Smooth muscle cell of the brain vasculature (primary cell): ENCODE measurements around the gene METTL26.

ENCODE experiments used
- DNase-seq: peaks from one replicate; pipeline ENCODE4 v3.0.0-alpha.2; 2012; ENCODE audit warnings: low read depth, low spot score

METTL26 gene

DNA sequence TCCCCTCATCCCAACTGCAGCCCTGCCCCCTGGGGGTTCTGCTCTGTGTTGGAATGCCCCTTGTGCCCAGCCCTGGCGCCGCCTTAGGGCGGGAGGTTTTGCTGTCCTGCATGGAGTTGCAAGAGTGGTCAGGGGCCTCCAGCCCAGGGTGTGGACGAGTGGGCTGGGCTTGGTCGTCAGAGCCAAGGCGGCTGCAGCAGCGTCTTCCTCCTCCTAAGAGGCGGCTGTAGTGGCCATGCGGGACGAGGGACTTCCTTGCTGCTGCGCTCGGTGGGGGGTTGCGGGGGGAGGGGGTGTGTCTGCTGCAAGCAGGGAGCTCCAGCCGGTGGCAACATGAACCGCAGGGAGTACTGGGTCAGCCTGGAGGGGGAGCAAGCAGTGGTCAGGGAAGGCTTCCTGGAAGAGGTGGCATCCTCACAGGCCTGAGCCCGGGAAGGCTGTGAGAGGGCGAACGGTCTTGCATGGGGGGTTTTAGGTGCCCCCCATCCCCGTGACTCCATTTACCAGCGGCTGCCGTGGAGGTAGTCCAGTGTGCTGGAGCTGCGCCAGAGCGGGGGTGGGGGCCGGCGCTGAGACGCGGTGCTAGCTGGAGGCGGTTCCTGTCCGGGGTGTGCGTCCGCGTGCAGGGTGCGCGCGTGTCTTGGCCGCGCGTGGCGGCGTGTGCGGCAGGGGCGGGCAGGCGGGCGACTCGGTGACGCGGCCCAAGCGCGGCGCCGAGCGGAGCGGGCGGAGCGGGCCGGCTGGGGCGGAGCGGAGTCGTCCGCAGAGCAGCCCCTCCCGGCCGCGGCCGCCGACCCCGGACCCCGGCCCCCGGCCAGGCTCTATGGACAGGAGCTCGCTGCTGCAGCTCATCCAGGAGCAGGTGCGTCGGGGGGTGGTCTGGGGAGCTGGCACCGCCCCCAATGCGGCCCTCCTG, 39.1 kb upstream of the METTL26 start, which contains the start of gene RHBDL1:
Gene RHBDL1 (plus strand): TSS at position 704 of the 916 bp plus-strand sequence. CDS start 120 bp downstream, at position 824.
- no peak for DNase-seq

DNA sequence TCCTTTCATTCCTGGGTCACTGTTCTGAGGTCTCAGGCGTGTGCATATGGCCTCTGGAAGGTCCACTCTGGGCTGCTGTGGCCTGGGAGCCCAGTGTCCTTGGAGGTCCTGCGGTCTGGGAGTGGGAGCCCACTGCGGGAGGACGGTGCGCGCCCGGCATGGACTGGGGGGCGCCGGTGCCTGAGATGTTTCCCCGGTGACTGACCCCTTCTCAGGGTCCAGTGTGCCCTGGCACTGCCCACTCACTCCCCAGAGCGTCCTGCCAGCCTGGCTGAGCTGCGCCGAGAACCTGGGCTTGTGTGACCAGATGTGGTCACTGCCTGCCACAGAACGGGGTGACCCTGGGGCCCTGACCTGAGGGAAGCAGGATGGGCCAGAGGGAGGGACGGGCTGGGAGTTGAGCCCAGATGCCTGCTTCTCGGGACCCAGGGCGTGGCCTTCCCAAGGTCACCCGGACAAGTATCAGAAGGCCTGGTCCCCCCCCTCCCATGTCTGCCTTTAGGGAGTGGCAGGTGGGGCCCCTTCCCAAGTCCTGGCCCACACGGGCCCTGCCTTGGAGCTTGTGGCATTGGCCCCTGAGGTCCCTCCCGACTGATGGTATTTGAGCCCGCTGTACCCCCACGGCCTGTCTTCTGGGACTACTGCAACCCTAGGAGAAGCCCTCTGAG, 38.2 kb upstream of the METTL26 start:
- no peak for DNase-seq

DNA sequence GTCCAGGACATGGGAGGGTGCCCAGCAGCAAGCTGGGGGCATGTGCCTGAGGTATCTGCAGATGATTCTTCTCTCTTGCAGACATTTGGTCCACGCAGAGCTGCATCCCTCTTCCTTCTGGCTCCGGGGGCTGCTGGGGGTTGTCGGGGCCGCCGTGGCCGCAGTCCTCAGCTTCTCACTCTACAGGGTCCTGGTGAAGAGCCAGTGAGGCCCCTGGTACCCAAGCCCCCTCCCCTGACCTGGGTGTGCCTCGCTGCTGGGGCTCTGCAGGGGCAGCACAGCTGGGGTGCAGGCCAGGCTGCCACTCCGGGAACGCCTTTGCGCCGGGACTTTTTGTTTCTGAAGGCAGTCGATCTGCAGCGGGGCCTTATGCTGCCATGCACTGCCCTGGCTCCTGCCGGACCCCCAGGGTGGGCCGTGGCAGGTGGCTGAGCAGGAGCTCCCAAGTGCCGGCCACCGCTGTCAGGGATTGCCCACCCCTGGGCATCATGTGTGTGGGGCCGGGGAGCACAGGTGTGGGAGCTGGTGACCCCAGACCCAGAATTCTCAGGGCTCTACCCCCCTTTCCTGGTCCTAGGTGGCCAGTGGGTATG, 37.4 kb upstream of the METTL26 start:
- DNase-seq, result no peak

DNA sequence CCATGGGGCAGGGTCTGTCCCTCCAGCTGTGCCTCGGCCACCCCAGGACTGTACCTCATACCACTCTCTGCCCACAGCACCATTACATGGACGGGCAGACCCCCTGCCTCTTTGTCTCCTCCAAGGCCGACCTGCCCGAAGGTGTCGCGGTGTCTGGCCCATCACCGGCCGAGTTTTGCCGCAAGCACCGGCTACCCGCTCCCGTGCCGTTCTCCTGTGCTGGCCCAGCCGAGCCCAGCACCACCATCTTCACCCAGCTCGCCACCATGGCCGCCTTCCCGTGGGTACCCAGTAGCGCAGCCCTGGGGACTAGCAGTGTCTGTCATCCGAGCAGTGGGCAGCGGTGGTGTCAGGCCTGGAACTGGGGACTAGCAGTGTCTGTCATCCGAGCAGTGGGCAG, 36.7 kb upstream of the METTL26 start:
- no peak for DNase-seq

DNA sequence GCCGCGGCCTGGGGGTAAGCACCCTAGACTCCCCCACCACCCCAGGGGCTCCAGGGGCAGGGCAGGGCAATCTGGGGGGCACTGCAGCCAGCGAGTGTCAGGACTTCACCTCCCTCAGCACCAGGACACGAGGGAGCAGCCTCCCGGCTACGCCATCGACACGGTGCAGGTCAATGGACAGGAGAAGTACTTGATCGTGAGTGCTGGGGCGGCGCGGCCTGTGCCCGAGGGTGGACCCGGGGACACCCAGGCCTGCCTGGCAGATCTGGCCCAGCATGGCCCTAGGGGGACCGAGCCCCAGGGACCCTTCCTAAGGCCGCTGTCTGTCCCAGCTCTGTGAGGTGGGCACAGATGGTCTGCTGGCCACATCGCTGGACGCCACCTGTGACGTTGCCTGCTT, 36.3 kb upstream of the METTL26 start:
- DNase-seq, result no peak

DNA sequence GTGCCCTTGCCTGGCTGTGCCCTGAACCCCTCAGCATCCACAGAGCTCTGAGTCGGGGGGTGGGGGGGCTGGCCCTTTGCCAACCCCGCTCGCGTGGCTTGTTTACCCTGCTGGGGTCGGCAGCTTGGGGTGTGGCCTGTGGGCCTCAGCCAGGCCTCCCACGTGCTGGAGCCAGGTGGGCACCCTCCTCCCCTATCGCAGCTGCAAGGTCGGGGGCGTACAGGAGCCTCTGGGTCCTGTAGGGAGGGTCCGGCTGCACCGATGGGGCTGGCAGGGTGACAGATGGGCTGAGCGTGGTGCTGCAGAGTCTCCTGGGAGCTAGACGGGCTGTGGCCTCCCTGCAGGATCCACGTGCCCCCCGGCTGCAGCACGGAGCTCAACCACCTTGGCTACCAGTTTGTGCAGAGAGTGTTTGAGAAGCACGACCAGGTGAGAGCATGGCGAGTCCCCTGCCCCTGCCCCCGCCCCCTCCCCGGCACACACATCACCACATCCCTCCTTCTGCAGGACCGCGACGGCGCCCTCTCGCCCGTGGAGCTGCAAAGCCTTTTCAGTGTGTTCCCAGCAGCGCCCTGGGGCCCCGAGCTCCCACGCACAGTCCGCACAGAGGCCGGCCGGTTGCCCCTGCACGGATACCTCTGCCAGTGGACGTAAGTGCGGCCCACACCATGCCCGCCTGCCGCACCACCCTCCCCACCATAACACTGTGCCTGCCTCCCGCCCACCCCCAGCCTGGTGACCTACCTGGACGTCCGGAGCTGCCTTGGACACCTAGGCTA, 35.4 kb upstream of the METTL26 start:
- DNase-seq, result no peak

DNA sequence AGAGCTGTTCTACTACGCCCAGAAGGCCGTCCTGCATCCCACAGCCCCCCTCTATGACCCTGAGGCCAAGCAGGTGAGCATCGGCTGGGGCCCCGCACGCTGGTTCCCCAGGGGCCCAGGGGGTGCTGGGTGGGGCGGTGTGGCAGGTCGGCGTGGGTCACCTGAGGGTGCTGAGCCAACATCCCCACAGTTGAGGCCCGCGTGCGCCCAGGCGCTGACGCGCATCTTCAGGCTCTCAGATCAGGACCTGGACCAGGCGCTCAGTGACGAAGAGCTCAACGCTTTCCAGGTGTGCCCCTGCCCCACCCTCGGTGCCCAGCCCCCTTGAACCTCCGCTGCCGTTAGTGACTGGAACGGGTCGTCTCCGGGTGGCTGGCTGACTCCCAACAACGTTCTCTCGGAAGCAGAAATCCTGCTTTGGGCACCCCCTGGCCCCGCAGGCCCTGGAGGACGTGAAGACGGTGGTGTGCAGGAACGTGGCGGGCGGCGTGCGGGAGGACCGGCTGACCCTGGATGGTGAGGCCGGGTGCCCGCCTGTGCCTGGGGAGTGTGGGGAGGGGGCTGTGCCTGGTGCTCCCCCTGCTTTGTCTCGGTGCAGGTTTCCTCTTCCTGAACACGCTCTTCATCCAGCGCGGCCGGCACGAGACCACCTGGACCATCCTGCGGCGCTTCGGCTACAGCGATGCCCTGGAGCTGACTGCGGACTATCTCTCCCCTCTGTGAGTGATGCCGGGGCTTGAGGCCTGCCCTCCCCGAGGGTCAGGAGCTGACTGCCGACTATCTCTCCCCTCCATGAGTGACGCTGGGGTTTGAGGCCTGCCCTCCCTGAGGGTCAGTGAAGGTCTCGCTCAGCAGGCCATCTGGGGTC, 34.6 kb upstream of the METTL26 start:
- no peak for DNase-seq

DNA sequence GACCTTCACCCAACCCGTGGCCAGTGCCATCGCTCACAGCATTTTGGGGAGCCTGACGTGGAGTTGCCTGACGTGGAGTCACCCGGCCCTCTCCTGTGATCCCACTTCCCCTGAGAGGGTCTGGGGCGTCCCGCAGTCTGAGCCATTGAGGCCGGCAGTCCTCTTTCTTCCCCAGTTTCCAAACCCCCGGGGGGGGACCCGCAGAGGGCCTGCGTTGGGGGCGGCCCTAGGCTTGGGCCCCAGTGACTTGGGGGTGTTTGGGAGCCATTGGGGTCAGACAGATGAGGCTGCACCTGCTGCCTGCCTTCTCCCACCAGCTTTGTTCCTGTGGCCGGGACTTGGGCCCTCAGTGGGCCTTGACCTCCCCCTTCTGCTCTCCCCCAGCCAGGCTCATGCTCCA, 33.6 kb upstream of the METTL26 start:
- DNase-seq, result no peak

DNA sequence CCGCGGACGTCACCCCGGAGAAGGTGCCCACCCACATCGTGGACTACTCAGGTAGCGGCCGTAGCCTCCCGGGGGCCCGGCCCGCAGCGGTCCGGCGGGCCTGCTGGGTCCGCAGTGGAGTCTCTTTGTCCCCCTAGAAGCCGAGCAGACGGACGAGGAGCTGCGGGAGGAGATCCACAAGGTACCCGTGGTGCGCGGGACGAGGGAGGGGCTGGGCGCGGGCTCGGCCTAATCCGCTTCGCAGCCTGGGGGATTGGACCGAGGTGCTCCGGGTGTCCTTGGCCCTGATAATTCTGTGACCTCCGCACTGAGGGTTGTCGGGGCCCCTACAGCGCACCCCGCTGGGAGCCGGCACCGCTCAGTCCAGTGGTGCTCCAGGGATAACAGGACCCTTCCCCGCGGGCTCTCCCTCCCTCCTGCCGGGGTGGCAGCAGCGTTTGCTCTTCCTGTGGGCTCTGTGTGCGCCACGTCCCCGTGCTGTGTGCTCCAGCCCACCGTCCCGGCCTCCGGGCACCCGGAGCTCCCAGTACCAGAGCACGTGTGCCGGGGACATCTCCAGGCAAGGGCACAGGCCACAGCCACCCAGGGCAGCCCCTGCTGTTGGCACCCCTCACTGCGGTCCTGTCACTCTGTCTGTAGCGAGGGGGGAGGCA, 32.5 kb upstream of the METTL26 start:
- no peak for DNase-seq

DNA sequence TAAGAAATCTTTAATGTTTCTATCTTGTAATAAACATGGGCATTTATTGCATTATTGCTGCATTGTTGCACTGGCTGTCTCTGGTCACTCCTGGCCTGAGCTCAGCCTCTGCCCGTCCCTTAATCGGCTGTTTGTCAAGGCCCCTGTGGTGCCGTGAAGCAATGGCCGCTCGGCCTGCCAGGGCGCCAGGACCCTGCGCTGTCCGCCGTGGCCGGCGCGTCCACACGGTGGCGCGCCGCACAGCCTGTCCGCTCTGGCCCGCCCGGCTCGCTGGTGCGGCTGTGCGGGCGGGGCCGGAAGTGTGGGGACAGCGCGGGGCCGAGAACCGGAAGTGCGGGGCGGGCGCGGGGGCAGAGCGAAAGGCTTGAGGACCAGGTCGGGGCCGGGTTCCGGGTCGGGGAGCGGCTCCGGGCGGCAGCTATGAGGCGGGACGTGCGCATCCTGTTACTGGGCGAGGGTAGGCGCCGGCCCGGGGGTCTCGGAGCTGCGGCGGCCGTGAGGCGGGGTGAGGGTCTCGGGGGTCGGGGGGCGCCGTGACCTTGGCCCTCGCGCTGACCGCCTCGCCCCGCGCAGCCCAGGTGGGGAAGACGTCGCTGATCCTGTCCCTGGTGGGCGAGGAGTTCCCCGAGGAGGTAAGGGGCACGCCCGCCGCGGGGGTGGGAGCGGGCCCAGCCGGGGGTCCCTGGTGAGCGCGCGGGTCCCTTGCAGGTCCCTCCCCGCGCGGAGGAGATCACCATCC, 31.8 kb upstream of the METTL26 start, which contains the start of gene RHOT2:
Gene RHOT2 (plus strand): TSS at position 353 of the 739 bp plus-strand sequence. CDS start 68 bp downstream, at position 421.
- peak; percentile 71 for DNase-seq

DNA sequence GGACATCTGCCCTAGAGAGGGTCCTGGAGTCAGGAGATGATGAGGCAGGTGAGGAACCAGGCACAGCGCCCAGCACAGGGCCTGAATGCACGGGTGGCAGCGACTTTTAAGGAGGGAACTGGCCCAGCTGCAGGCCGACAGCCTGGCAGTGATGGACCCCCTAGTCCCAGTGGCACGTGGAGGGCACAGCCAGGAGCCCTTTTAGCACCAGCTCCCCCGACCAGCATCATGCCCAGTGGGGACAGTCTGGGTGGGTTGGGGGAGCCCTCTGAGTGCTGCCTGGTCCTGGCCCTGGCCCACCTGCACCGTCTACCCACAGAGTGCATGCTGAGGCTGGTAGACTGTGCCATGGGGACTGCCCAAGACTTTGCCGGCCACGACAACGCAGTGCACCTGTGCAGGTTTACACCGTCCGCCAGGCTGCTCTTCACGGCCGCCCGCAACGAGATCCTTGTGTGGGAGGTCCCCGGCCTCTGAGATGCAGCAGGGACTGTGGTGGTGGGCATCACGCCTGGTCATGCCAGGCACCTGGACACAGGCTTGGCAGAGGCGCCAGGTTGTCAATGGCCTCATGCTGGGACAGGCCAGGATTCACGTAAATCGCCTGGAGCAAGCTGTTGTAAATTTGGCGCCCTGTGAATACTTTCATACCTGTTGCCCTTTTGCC, 31.1 kb upstream of the METTL26 start:
- no peak for DNase-seq

DNA sequence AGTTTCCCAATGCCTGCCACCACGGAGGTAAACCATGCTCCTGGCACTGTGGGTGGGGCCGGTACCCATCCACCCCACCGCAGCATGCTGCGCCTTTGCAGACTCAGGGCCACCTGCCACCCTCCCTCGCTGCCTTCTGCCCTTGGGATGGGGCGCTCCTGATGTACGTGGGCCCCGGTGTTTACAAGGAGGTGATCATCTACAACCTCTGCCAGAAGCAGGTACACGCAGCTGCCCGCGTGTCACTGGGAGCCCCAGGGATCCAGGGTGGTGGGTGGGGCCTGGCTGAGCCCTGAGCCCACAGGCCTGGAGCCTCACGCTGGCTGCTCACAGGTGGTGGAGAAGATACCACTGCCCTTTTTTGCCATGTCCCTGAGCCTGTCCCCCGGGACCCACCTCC, 30.5 kb upstream of the METTL26 start:
- DNase-seq, result no peak

DNA sequence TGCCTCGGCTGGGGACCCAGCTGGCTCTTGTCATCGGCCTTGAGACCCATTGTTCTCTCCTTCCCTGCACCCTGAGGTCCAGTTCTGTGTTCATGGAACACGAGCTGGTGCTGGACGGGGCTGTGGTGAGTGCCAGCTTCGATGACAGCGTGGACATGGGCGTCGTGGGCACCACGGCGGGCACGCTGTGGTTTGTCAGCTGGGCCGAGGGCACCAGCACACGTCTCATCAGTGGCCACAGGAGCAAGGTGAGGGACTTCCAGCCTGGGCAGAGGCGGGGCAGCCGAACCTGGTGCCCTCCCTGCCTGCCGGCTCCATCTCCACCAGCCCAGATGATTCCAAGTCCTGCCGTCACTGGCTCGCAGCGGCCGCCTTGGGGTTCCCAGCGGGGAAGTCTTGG, 26.5 kb upstream of the METTL26 start:
- no peak for DNase-seq

DNA sequence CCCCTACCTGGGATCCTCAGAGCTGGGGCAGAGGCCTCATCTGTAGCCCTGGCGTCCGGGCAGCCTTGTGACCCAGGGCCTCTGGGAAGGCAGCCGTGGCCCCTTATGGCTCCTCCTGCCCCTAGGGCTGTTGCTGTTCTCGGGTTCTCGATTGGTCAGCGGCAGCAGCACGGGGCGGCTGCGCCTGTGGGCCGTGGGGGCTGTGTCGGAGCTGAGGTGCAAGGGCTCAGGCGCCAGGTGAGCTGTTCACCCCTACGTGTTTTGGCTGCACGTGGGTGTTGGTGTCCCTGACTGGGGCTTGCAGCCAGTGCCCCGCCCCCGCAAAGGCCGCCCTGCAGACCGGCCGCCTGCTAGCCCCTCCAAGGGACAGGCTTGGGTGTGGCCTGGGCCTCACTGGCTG, 26.0 kb upstream of the METTL26 start:
- no peak for DNase-seq

DNA sequence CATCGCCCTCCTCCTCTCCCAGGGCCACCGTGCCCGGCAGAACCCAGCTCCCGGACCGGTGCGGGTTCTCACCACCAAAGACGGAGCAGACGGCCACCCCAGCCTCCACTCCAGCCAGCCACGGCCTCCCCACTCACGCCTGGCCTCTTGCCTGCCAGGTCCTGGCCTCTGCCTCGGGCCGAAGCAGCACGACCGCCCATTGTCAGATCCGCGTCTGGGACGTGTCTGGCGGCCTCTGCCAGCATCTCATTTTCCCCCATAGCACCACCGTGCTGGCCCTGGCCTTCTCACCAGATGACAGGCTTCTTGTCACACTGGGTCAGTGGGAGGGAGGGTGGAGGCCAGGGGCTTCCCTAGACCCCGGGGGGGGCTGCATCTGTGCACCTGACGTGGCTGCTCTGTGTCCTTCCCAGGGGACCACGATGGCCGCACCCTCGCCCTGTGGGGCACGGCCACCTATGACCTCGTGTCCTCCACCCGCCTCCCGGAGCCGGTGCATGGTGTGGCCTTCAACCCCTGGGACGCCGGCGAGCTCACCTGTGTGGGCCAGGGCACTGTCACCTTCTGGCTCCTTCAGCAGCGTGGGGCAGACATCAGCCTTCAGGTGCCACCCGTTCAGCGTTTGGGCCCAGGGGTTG, 25.2 kb upstream of the METTL26 start:
- DNase-seq, result no peak

DNA sequence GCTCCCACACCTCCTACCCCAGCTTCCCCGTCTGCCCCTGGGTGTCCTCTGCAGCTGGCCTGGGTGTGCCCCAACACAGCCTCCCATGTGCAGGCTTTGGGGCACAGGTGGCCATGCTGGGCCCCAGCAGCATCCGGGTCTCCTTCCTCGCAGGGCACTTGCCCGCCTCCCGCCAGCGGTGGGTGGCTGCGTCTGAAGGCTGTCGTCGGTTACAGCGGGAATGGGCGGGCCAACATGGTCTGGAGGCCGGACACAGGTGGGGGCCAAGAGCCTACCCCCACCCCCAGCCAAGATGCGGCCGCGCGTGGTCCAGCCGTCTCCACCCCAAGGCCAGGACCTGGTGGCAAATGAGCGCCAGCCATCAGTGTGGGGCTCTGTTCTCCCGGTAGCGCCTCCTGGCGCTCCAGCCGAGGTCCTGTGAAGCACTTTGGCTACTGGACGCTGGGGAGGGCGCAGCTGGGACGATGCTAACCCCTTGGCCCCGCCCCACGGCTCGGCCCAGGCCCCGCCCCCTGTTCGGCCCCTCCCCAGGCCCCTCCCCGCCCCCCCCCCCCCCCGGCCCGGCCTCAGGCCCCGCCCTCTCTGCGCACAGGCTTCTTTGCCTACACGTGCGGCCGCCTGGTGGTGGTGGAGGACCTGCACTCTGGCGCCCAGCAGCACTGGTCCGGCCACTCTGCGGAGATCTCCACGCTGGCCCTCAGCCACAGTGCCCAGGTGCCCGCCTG, 24.5 kb upstream of the METTL26 start:
- no peak for DNase-seq

DNA sequence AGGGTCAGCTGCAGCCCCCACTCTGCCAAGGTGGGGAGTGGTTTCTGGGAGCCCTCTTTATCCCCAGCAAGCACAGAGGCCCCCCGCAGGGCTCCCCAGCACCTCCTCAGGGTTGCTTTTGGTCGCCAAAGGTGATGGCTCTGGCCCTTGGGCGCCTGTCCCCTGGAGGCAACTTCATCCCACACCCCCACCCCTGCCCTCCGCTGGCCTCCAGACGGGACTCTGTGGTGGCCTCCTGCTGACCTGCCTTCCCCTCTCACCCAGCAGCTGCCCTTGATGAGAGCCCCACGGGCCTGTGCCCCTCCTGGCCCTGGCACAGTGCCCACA, 24.0 kb upstream of the METTL26 start:
- DNase-seq, result no peak

DNA sequence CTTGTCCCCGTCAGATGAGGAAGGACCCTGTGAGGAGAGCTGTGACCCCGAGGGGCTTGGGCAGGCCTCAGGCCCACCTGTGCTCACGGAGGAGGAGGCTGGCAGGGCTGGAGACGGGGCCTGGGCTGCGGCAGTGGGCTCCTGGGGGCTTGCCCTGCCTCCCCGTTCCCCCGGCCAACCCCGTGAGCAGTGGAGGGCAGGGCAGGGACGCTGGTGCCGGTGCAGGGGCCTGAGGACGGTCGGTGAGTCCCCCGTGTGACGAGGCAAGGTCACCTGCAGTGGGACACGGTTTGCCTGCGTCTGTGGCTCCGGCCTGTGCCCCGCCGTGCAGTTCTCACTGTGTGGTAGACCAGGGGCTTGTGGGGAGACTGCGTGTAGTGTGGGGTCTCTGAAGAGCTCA, 23.5 kb upstream of the METTL26 start:
- no peak for DNase-seq
